OCI-LY1 (cell line): ENCODE measurements around the gene BRD8.

Experiments
- H2AFZ ChIP-seq: fragments of 200-600 bp; sonication (generic), shearing (Covaris generic); 2 replicates; pipeline ENCODE4 v1.6.0; 2014; ENCODE audit warnings: antibody characterized with exemption, mild to moderate bottlenecking, low read length
- H3F3A ChIP-seq: fragments of 200-600 bp; sonication (generic), shearing (Covaris generic); 2 replicates; pipeline ENCODE4 v1.6.0; 2014; ENCODE audit warnings: mild to moderate bottlenecking, antibody characterized with exemption, low read length, moderate library complexity; ENCODE audit not compliant: insufficient read depth
- H3K27ac ChIP-seq: fragments of 200-600 bp; sonication (generic); 2 replicates; pipeline ENCODE4 v1.5.1; 2014; ENCODE audit warnings: low read length, mixed run types, mild to moderate bottlenecking, low read depth; ENCODE audit not compliant: poor library complexity, severe bottlenecking
- H3K27me3 ChIP-seq: fragments of 200-600 bp; sonication (generic); 2 replicates; pipeline ENCODE4 v1.6.0; 2014; ENCODE audit warnings: antibody characterized with exemption, mild to moderate bottlenecking, low read length, moderate library complexity; ENCODE audit not compliant: insufficient read depth
- H3K36me3 ChIP-seq: fragments of 200-600 bp; sonication (generic); 2 replicates; pipeline ENCODE4 v1.6.1; 2014; ENCODE audit warnings: mild to moderate bottlenecking, antibody characterized with exemption, low read length, moderate library complexity, mixed read lengths; ENCODE audit not compliant: insufficient read depth
- H3K4me1 ChIP-seq: fragments of 200-600 bp; sonication (generic); 2 replicates; pipeline ENCODE4 v1.5.1; 2014; ENCODE audit warnings: mild to moderate bottlenecking, low read length, moderate library complexity; ENCODE audit not compliant: insufficient read depth, severe bottlenecking
- H3K4me2 ChIP-seq: fragments of 200-600 bp; sonication (generic), shearing (Covaris generic); 2 replicates; pipeline ENCODE4 v1.6.1; 2014; ENCODE audit warnings: low read length
- H3K4me3 ChIP-seq: fragments of 200-600 bp; sonication (generic); 2 replicates; pipeline ENCODE4 v1.5.1; 2014; ENCODE audit warnings: low read length, low read depth, mild to moderate bottlenecking, mixed read lengths; ENCODE audit not compliant: poor library complexity, severe bottlenecking
- H3K79me2 ChIP-seq: fragments of 200-600 bp; shearing (Covaris generic); 2 replicates; pipeline ENCODE4 v1.6.1; 2016; ENCODE audit warnings: mixed run types, low read length, mixed read lengths; ENCODE audit not compliant: insufficient read depth
- H3K9ac ChIP-seq: fragments of 200-600 bp; sonication (generic), shearing (Covaris generic); 2 replicates; pipeline ENCODE4 v1.6.1; 2014; ENCODE audit warnings: mild to moderate bottlenecking, low read length, mixed read lengths
- H3K9me2 ChIP-seq: fragments of 200-600 bp; sonication (generic), shearing (Covaris generic); 2 replicates; pipeline ENCODE4 v1.6.1; 2014; ENCODE audit warnings: low read depth, mild to moderate bottlenecking, low read length, mixed read lengths
- H3K9me3 ChIP-seq: fragments of 200-600 bp; shearing (Covaris generic); 2 replicates; pipeline ENCODE4 v1.6.1; 2014; ENCODE audit warnings: low read length, mixed read lengths
- H4K20me1 ChIP-seq: fragments of 200-600 bp; sonication (generic), shearing (Covaris generic); 2 replicates; pipeline ENCODE4 v1.6.0; 2016; ENCODE audit warnings: mild to moderate bottlenecking, low read length; ENCODE audit not compliant: insufficient read depth
- CTCF ChIP-seq: fragments of 200-600 bp; sonication (generic), shearing (Covaris generic); IDR thresholded peaks from 2 replicates; pipeline ENCODE4 v1.5.1; 2017; ENCODE audit warnings: mild to moderate bottlenecking, antibody characterized with exemption, low read length, moderate library complexity, mixed read lengths
- EZH2 ChIP-seq: fragments of 200-600 bp; sonication (generic), shearing (Covaris generic); IDR thresholded peaks from 2 replicates; pipeline ENCODE4 v1.8.0; 2017; ENCODE audit warnings: borderline replicate concordance, mixed run types, mild to moderate bottlenecking, antibody characterized with exemption, low read length, moderate library complexity, mixed read lengths

BRD8 gene

GRCh38 chr5:138102454-138103318 is 75.7 kb downstream of the BRD8 start:
- H3K9ac ChIP-seq: no peak overlapping the region
- peaks cover 6% of the 10 kb centered on the region for H3K4me1 ChIP-seq
- no peaks in the 10 kb centered on the region for H3K36me3 ChIP-seq
- no peak overlapping the region for H3K27ac ChIP-seq
- H3F3A ChIP-seq: no peaks in the 10 kb centered on the region
- H3K9me2 ChIP-seq: no peaks in the 10 kb centered on the region
- no peak overlapping the region for H3K4me2 ChIP-seq
- H3K9me3 ChIP-seq: no peaks in the 10 kb centered on the region
- no peaks in the 10 kb centered on the region for H3K79me2 ChIP-seq
- H3K4me3 ChIP-seq: no peak overlapping the region
- H3K27me3 ChIP-seq: no peaks in the 10 kb centered on the region
- H4K20me1 ChIP-seq: no peaks in the 10 kb centered on the region
- no peak overlapping the region for H2AFZ ChIP-seq
- TF ChIP-seq EZH2 (no peak), CTCF (no peak)

- no peak overlapping the region for H3K4me3 ChIP-seq
- no peaks in the 10 kb centered on the region for H3K4me1 ChIP-seq
- H3K4me2 ChIP-seq: no peak overlapping the region
- no peak overlapping the region for H3K9ac ChIP-seq
- no peak overlapping the region for H3K27ac ChIP-seq
- no peaks in the 10 kb centered on the region for H3K9me3 ChIP-seq
- no peaks in the 10 kb centered on the region for H3F3A ChIP-seq
- no peak for TF ChIP-seq CTCF
- TF ChIP-seq EZH2: no peak
- H3K9me2 ChIP-seq: no peaks in the 10 kb centered on the region
- H4K20me1 ChIP-seq: no peaks in the 10 kb centered on the region
- H2AFZ ChIP-seq: no peak overlapping the region
- no peaks in the 10 kb centered on the region for H3K36me3 ChIP-seq
- 0 out of 2 replicates have a peak, but pooled peaks cover 6% of the 10 kb centered on the region for H3K27me3 ChIP-seq
- H3K79me2 ChIP-seq: no peaks in the 10 kb centered on the region
Measured at GRCh38 chr5:138096997-138097828, 81.2 kb downstream of the BRD8 start.

GRCh38 chr5:138096363-138096762 is 82.1 kb downstream of the BRD8 start:
- Histone ChIP-seq H3K27ac (no peak overlapping the region), H3K9ac (no peak overlapping the region), H3K27me3 (0 out of 2 replicates have a peak, but pooled peaks cover 6% of the 10 kb centered on the region), H3K79me2 (no peaks in the 10 kb centered on the region), H3F3A (no peaks in the 10 kb centered on the region), H3K4me1 (no peaks in the 10 kb centered on the region), H3K36me3 (no peaks in the 10 kb centered on the region), H3K4me3 (no peak overlapping the region), H3K4me2 (no peak overlapping the region), H2AFZ (no peak overlapping the region), H3K9me2 (no peaks in the 10 kb centered on the region), H4K20me1 (no peaks in the 10 kb centered on the region), H3K9me3 (no peaks in the 10 kb centered on the region)
- TF ChIP-seq EZH2 (no peak), CTCF (no peak)
